Endodermal cell (in vitro differentiated cells): Measurements from ENCODE around the gene RBM34. TPM values are rescaled to one million over a fixed set of nuclear protein-coding genes. Genes with fewer than 3 reads are reported as not detected.

Source experiments
- DNase-seq: peaks from one replicate; pipeline ENCODE4 v3.0.0-alpha.2; 2017
- H3K27ac ChIP-seq: 2 replicates; pipeline ENCODE4 v1.5.1; 2013; ENCODE audit warnings: mild to moderate bottlenecking, low read depth, low read length, moderate library complexity
- H3K27me3 ChIP-seq: 2 replicates; pipeline ENCODE4 v1.6.1; 2013; ENCODE audit warnings: mild to moderate bottlenecking, low read length, moderate library complexity; ENCODE audit not compliant: insufficient read depth, control insufficient read depth, poor library complexity, severe bottlenecking
- H3K36me3 ChIP-seq: 2 replicates; pipeline ENCODE4 v1.7.0; 2013; ENCODE audit warnings: mild to moderate bottlenecking, low read length, moderate library complexity; ENCODE audit not compliant: control insufficient read depth, insufficient read depth
- H3K4me1 ChIP-seq: one replicate; pipeline ENCODE4 v1.7.0; 2013; ENCODE audit warnings: low read length; ENCODE audit not compliant: control insufficient read depth, insufficient read depth
- H3K4me3 ChIP-seq: 2 replicates; pipeline ENCODE4 v1.5.1; 2013; ENCODE audit warnings: mild to moderate bottlenecking, low read length, moderate library complexity
- H3K9ac ChIP-seq: 2 replicates; pipeline ENCODE4 v1.6.1; 2013; ENCODE audit warnings: mild to moderate bottlenecking, low read length, moderate library complexity; ENCODE audit not compliant: poor library complexity, severe bottlenecking; ENCODE audit errors: extremely low read depth
- H3K9me3 ChIP-seq: 2 replicates; pipeline ENCODE4 v1.6.1; 2013; ENCODE audit warnings: mild to moderate bottlenecking, low read length, moderate library complexity; ENCODE audit not compliant: control insufficient read depth
- H3K27ac Mint-ChIP-seq: 2 replicates; pipeline ENCODE4 v1.8.0; 2020; ENCODE audit warnings: mixed read lengths
- H3K27me3 Mint-ChIP-seq: 2 replicates; pipeline ENCODE4 v1.8.0; 2021; ENCODE audit warnings: mild to moderate bottlenecking, mixed read lengths; ENCODE audit not compliant: insufficient read depth
- H3K36me3 Mint-ChIP-seq: 2 replicates; pipeline ENCODE4 v1.8.0; 2020; ENCODE audit warnings: low read depth, mixed read lengths
- H3K4me1 Mint-ChIP-seq: 2 replicates; pipeline ENCODE4 v1.8.0; 2020; ENCODE audit warnings: mixed read lengths
- H3K4me3 Mint-ChIP-seq: 2 replicates; pipeline ENCODE4 v1.8.0; 2020; ENCODE audit warnings: mild to moderate bottlenecking, moderate library complexity, mixed read lengths
- H3K9me3 Mint-ChIP-seq: 2 replicates; pipeline ENCODE4 v1.8.0; 2020; ENCODE audit warnings: mild to moderate bottlenecking, mixed read lengths
- WGBS, 2 experiments: methylation state at CpG; one replicate each; pipeline versions ENCODE4 v1.1.5 to v1.1.7; 2013; ENCODE audit warnings: missing lambda C conversion rate in 2 of 2, mixed read lengths in 1 of 2; ENCODE audit not compliant: insufficient coverage in 1 of 2, insufficient read length in 1 of 2; 5-methylcytosine and 5-hydroxymethylcytosine counted together
- total RNA-seq, 2 donors: library from RNA; stranded (reverse); fragmentation: NEBNext Ultra II Directional in 1 of 2; extraction: Animal tissue kit (Norgen Biotek cat#: 25700) in 1 of 2; gene quantifications; 2 replicates in 1 of 2; 3 replicates in 1 of 2; pipeline ENCODE4 v1.2.1, GENCODE V29; 2021
- TF ChIP-seq, protein P1 (sequence below): fragments of 200-600 bp; sonication (generic); conservative IDR thresholded peaks from 2 replicates; pipeline ENCODE4 v1.5.0; 2021; ENCODE audit warnings: antibody characterized with exemption, mild to moderate bottlenecking

Gene RBM34
- total RNA-seq, 2 donors from 2014 or later: 104 to 127 TPM

DNA sequence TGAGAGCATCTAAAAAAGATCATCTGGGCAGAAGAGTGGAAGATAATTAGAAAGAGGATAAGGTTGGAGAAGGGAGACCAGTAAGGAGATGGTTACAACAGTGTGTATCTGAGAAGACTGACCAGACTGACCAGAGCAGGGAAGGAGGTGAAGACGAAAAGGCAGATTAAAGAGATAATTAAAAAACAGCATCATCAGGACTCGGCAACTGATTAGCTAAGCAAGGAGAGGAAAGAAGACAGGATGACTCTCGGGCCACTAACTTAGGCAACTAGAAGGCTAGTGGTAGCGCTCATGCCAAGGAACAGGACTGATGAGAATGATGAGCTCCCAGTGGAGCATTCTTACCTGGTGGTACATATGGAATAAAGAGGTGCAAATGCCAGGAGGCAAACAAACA is 3.9 kb downstream of the RBM34 start:
- H3K36me3 Mint-ChIP-seq: peaks cover 44% of the 10 kb centered on the region
- H3K36me3 ChIP-seq: peaks cover 61% of the 10 kb centered on the region
- 94% methylated on average over 3 to 4 of the region's 4 CpGs for WGBS, 2 experiments
- H3K27ac ChIP-seq: no peak overlapping the region
- peak overlapping the region; percentile 37 for H3K4me3 ChIP-seq
- DNase-seq: no peak
- no peaks in the 10 kb centered on the region for H3K27me3 Mint-ChIP-seq
- H3K9ac ChIP-seq: no peak overlapping the region
- H3K27ac Mint-ChIP-seq: no peak overlapping the region
- TF ChIP-seq, protein P1, sequence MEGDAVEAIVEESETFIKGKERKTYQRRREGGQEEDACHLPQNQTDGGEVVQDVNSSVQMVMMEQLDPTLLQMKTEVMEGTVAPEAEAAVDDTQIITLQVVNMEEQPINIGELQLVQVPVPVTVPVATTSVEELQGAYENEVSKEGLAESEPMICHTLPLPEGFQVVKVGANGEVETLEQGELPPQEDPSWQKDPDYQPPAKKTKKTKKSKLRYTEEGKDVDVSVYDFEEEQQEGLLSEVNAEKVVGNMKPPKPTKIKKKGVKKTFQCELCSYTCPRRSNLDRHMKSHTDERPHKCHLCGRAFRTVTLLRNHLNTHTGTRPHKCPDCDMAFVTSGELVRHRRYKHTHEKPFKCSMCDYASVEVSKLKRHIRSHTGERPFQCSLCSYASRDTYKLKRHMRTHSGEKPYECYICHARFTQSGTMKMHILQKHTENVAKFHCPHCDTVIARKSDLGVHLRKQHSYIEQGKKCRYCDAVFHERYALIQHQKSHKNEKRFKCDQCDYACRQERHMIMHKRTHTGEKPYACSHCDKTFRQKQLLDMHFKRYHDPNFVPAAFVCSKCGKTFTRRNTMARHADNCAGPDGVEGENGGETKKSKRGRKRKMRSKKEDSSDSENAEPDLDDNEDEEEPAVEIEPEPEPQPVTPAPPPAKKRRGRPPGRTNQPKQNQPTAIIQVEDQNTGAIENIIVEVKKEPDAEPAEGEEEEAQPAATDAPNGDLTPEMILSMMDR: no peak
- no peaks in the 10 kb centered on the region for H3K27me3 ChIP-seq
- no peaks in the 10 kb centered on the region for H3K9me3 Mint-ChIP-seq
- no peaks in the 10 kb centered on the region for H3K9me3 ChIP-seq
- no peak overlapping the region for H3K4me3 Mint-ChIP-seq
- H3K4me1 Mint-ChIP-seq: peaks cover 6% of the 10 kb centered on the region
- H3K4me1 ChIP-seq: no peaks in the 10 kb centered on the region

DNA sequence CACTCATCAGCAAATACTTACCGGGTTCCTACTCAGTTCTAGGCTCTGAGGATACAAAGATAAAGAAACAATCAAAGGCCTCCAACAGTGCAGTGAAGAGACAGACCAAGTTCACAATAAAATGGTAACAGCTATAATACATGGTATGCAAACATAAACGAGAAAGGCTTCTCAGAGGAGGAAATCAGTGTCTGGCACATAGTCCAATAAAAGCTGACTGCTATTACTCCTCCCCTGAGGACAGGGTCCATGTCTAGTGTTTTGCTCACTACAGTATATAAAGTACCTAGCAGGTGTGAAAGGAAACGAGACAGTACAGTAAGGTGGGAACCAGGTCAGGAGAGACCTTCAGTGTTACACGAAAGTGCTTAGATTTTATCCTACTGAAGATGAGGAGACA is 4.3 kb downstream of the RBM34 start:
- Histone ChIP-seq H3K4me1 (no peaks in the 10 kb centered on the region), H3K9me3 (no peaks in the 10 kb centered on the region), H3K4me3 (no peak overlapping the region), H3K9ac (no peak overlapping the region), H3K36me3 (peaks cover 62% of the 10 kb centered on the region), H3K27me3 (no peaks in the 10 kb centered on the region), H3K27ac (no peak overlapping the region)
- DNase-seq: no peak
- no peak overlapping the region for H3K27ac Mint-ChIP-seq
- no peaks in the 10 kb centered on the region for H3K27me3 Mint-ChIP-seq
- no peak overlapping the region for H3K4me3 Mint-ChIP-seq
- WGBS, 2 experiments: 94 to 98% methylated on average over 4 of the region's 4 CpGs
- H3K36me3 Mint-ChIP-seq: peaks cover 46% of the 10 kb centered on the region
- peaks cover 4% of the 10 kb centered on the region for H3K4me1 Mint-ChIP-seq
- H3K9me3 Mint-ChIP-seq: no peaks in the 10 kb centered on the region
- TF ChIP-seq, protein P1: no peak

GRCh38 chr1:235156265-235156664 is 4.8 kb downstream of the RBM34 start:
- Mint-ChIP-seq H3K27me3 (no peaks in the 10 kb centered on the region), H3K27ac (no peak overlapping the region), H3K36me3 (peaks cover 50% of the 10 kb centered on the region), H3K4me3 (no peak overlapping the region), H3K9me3 (no peaks in the 10 kb centered on the region), H3K4me1 (peaks cover 2% of the 10 kb centered on the region)
- Histone ChIP-seq H3K36me3 (peaks cover 67% of the 10 kb centered on the region), H3K27me3 (no peaks in the 10 kb centered on the region), H3K27ac (no peak overlapping the region), H3K9me3 (no peaks in the 10 kb centered on the region), H3K4me1 (no peaks in the 10 kb centered on the region), H3K9ac (no peak overlapping the region), H3K4me3 (no peak overlapping the region)
- TF ChIP-seq, protein P1: no peak
- no peak for DNase-seq
- 93 to 100% methylated on average over 2 to 3 of the region's 3 CpGs for WGBS, 2 experiments
